ENCODE measurements around the gene HOXB5. TPM values are rescaled to one million over a fixed set of nuclear protein-coding genes. Genes with fewer than 3 reads are reported as not detected.

HOXB5 gene
- total RNA-seq, 1 donor from 2014 or later, result not detected

- Histone ChIP-seq H3K9ac (ENCODE audit: low read depth in 1 of 3, low read length in 3 of 3) (no peak overlapping the region), H3K4me3 (ENCODE audit: low read length in 3 of 3) (no peak overlapping the region), H3K27me3 (ENCODE audit: control insufficient read depth in 3 of 3, insufficient read depth in 3 of 3, low read length in 3 of 3) (peaks cover 95 to 99% (median 96%) of the 10 kb centered on the region in 3 donors), H3K4me1 (ENCODE audit: control insufficient read depth in 3 of 3, insufficient read depth in 3 of 3, low read length in 3 of 3) (peaks cover 11 to 18% (median 12%) of the 10 kb centered on the region in 3 donors), H3K27ac (ENCODE audit: low read depth, low read length) (no peak overlapping the region), H3K9me3 (ENCODE audit: control insufficient read depth in 3 of 3, low read length in 3 of 3) (no peaks in the 10 kb centered on the region), H3K36me3 (ENCODE audit: control insufficient read depth in 3 of 3, insufficient read depth in 3 of 3, low read length in 3 of 3) (no peaks in the 10 kb centered on the region)
Measured at GRCh38 chr17:48601539-48602425, 8.2 kb upstream of the HOXB5 start.

GRCh38 chr17:48601207-48601538, 7.6 kb upstream of the HOXB5 start:
- H3K9me3 ChIP-seq (ENCODE audit: control insufficient read depth in 3 of 3, low read length in 3 of 3), result no peaks in the 10 kb centered on the region
- no peaks in the 10 kb centered on the region for H3K36me3 ChIP-seq (ENCODE audit: control insufficient read depth in 3 of 3, insufficient read depth in 3 of 3, low read length in 3 of 3)
- peaks cover 95 to 99% (median 96%) of the 10 kb centered on the region in 3 donors for H3K27me3 ChIP-seq (ENCODE audit: control insufficient read depth in 3 of 3, insufficient read depth in 3 of 3, low read length in 3 of 3)
- peaks cover 12 to 18% (median 14%) of the 10 kb centered on the region in 3 donors for H3K4me1 ChIP-seq (ENCODE audit: control insufficient read depth in 3 of 3, insufficient read depth in 3 of 3, low read length in 3 of 3)
- H3K27ac ChIP-seq (ENCODE audit: low read depth, low read length), result no peak overlapping the region
- no peak overlapping the region for H3K4me3 ChIP-seq (ENCODE audit: low read length in 3 of 3)
- no peak overlapping the region for H3K9ac ChIP-seq (ENCODE audit: low read depth in 1 of 3, low read length in 3 of 3)

DNA sequence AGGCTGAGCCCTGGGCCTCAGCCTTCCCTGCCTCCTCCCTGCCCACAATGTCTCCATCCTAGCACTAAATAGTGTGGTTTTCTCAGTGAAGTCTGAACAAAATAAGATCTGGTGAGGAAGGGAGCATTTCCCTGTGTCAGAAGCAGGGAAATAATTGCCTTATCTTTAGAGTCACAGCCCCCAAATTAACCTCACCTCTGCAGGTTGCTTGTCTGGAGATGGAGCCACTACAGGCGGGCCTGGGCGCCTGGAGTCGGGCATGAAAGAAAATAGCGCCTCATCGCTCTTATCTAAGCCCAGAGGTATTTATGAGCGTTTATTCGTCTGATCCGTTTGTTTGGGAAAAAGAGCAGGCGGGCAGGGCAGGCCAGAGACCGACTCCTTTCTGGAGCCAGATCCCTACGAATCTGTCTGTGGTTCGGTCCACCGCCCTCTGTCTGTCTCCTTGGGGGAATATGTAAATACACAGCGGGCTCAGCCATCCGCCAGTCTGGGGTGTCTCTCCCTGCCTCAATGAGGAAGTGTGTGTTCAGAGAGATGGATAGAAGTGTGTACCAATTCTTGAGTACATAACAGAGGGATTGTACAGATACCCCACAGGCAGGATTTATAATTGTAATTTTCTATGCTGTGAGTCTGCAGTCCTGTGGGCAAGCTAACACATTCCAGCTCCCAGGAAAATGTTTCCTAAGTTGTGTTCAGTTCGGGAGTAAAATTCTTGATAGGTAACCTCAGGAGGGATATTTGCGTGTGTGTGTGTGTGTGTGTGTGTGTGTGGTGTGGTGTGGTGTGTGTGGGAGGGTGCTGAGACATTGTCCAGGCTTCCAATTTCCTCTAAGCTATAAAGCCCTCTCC, 6.9 kb upstream of the HOXB5 start:
- H3K27me3 ChIP-seq (ENCODE audit: control insufficient read depth in 3 of 3, insufficient read depth in 3 of 3, low read length in 3 of 3), result peaks cover 94 to 98% (median 96%) of the 10 kb centered on the region in 3 donors
- H3K27ac ChIP-seq (ENCODE audit: low read depth, low read length), result no peak overlapping the region
- no peak overlapping the region for H3K4me3 ChIP-seq (ENCODE audit: low read length in 3 of 3)

GRCh38 chr17:48599354-48599753, 5.8 kb upstream of the HOXB5 start:
- no peaks in the 10 kb centered on the region for H3K36me3 ChIP-seq (ENCODE audit: control insufficient read depth in 3 of 3, insufficient read depth in 3 of 3, low read length in 3 of 3)
- H3K27ac ChIP-seq (ENCODE audit: low read depth, low read length), result no peak overlapping the region
- H3K9ac ChIP-seq (ENCODE audit: low read depth in 1 of 3, low read length in 3 of 3), result no peak overlapping the region
- peaks cover 9 to 21% (median 16%) of the 10 kb centered on the region in 3 donors for H3K4me1 ChIP-seq (ENCODE audit: control insufficient read depth in 3 of 3, insufficient read depth in 3 of 3, low read length in 3 of 3)
- peaks cover 94 to 98% (median 98%) of the 10 kb centered on the region in 3 donors for H3K27me3 ChIP-seq (ENCODE audit: control insufficient read depth in 3 of 3, insufficient read depth in 3 of 3, low read length in 3 of 3)
- H3K9me3 ChIP-seq (ENCODE audit: control insufficient read depth in 3 of 3, low read length in 3 of 3), result no peaks in the 10 kb centered on the region
- H3K4me3 ChIP-seq (ENCODE audit: low read length in 3 of 3), result no peak overlapping the region

More for the DNA sequence above, 6.9 kb upstream of the HOXB5 start:
- Histone ChIP-seq H3K9me3 (ENCODE audit: control insufficient read depth in 3 of 3, low read length in 3 of 3) (no peaks in the 10 kb centered on the region), H3K9ac (ENCODE audit: low read depth in 1 of 3, low read length in 3 of 3) (no peak overlapping the region), H3K4me1 (ENCODE audit: control insufficient read depth in 3 of 3, insufficient read depth in 3 of 3, low read length in 3 of 3) (peaks cover 12 to 21% (median 15%) of the 10 kb centered on the region in 3 donors), H3K36me3 (ENCODE audit: control insufficient read depth in 3 of 3, insufficient read depth in 3 of 3, low read length in 3 of 3) (no peaks in the 10 kb centered on the region)

- Histone ChIP-seq H3K27me3 (ENCODE audit: control insufficient read depth in 3 of 3, insufficient read depth in 3 of 3, low read length in 3 of 3) (peaks cover 95 to 98% (median 97%) of the 10 kb centered on the region in 3 donors), H3K27ac (ENCODE audit: low read depth, low read length) (no peak overlapping the region), H3K4me1 (ENCODE audit: control insufficient read depth in 3 of 3, insufficient read depth in 3 of 3, low read length in 3 of 3) (peaks cover 9 to 23% (median 21%) of the 10 kb centered on the region in 3 donors), H3K9me3 (ENCODE audit: control insufficient read depth in 3 of 3, low read length in 3 of 3) (no peaks in the 10 kb centered on the region), H3K4me3 (ENCODE audit: low read length in 3 of 3) (peak overlapping the region in 1 of 3 donors; percentile 66), H3K36me3 (ENCODE audit: control insufficient read depth in 3 of 3, insufficient read depth in 3 of 3, low read length in 3 of 3) (no peaks in the 10 kb centered on the region), H3K9ac (ENCODE audit: low read depth in 1 of 3, low read length in 3 of 3) (no peak overlapping the region)
Measured at GRCh38 chr17:48598736-48599135, 5.2 kb upstream of the HOXB5 start.

DNA sequence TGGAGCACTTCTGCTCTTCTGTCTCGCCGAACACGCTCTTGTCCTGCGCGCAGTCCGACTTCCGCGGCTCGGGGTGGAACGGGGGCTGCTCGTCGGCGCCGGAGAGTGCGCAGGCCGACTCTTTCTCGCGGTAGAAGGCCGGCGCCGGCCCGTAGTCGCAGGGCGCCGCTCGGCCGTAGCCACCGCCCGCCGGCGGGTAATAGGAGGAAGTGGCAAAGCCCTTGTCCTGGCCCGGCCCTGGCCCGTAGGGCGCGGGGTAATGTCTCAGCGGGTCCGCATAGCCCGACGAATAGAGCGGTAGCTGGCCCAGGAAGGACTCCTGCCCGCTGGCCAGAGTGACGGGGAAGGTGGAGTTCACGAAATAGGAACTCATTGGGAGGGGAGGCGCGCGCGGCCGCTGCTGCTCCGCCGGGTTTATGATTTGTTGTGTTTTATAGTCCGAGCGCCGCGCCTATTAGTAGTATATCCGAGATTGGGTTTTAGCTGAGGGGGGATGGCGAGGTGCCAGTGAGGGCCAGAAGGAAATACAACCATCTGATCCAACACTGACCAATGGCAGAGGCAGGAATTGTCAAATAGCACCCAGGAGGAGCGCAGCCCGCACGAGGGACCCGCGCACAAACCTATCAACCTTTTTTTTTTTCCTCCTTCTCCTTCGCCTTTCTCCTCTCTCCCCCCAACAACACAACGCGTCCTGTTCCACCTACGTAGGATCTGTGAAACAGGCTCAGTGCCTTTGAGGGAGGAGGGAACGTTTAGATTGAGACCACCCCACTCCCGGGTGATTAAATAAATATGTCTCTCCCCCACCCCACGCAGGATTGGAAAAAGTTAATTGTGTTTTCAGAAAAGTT, 4.4 kb upstream of the HOXB5 start:
- Histone ChIP-seq H3K4me1 (ENCODE audit: control insufficient read depth in 3 of 3, insufficient read depth in 3 of 3, low read length in 3 of 3) (peaks cover 13 to 29% (median 27%) of the 10 kb centered on the region in 3 donors), H3K27me3 (ENCODE audit: control insufficient read depth in 3 of 3, insufficient read depth in 3 of 3, low read length in 3 of 3) (peaks cover 94 to 97% (median 95%) of the 10 kb centered on the region in 3 donors), H3K36me3 (ENCODE audit: control insufficient read depth in 3 of 3, insufficient read depth in 3 of 3, low read length in 3 of 3) (no peaks in the 10 kb centered on the region), H3K4me3 (ENCODE audit: low read length in 3 of 3) (peak overlapping the region; percentile 61 to 66 (median 63)), H3K27ac (ENCODE audit: low read depth, low read length) (no peak overlapping the region), H3K9ac (ENCODE audit: low read depth in 1 of 3, low read length in 3 of 3) (peak overlapping the region; percentile 50 to 68 (median 62)), H3K9me3 (ENCODE audit: control insufficient read depth in 3 of 3, low read length in 3 of 3) (no peaks in the 10 kb centered on the region)

DNA sequence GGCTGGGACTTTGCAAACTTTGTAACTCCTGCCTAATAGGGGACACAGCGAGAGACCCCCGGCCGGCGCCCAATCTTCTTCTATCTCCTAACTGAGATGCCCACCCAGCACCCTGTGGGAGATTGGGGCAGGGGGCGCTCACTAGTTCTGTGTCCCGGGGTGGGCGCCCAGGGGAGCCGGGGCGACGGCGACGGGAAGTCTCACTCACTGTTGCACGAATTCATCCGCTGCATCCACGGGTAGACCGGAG, 3.9 kb upstream of the HOXB5 start:
- Histone ChIP-seq H3K9me3 (ENCODE audit: control insufficient read depth in 3 of 3, low read length in 3 of 3) (no peaks in the 10 kb centered on the region), H3K27ac (ENCODE audit: low read depth, low read length) (no peak overlapping the region), H3K4me1 (ENCODE audit: control insufficient read depth in 3 of 3, insufficient read depth in 3 of 3, low read length in 3 of 3) (peaks cover 12 to 30% (median 28%) of the 10 kb centered on the region in 3 donors), H3K4me3 (ENCODE audit: low read length in 3 of 3) (peak overlapping the region; percentile 61 to 66 (median 63)), H3K27me3 (ENCODE audit: control insufficient read depth in 3 of 3, insufficient read depth in 3 of 3, low read length in 3 of 3) (peaks cover 89 to 94% (median 93%) of the 10 kb centered on the region in 3 donors), H3K9ac (ENCODE audit: low read depth in 1 of 3, low read length in 3 of 3) (peak overlapping the region; percentile 50 to 68 (median 62)), H3K36me3 (ENCODE audit: control insufficient read depth in 3 of 3, insufficient read depth in 3 of 3, low read length in 3 of 3) (no peaks in the 10 kb centered on the region)

DNA sequence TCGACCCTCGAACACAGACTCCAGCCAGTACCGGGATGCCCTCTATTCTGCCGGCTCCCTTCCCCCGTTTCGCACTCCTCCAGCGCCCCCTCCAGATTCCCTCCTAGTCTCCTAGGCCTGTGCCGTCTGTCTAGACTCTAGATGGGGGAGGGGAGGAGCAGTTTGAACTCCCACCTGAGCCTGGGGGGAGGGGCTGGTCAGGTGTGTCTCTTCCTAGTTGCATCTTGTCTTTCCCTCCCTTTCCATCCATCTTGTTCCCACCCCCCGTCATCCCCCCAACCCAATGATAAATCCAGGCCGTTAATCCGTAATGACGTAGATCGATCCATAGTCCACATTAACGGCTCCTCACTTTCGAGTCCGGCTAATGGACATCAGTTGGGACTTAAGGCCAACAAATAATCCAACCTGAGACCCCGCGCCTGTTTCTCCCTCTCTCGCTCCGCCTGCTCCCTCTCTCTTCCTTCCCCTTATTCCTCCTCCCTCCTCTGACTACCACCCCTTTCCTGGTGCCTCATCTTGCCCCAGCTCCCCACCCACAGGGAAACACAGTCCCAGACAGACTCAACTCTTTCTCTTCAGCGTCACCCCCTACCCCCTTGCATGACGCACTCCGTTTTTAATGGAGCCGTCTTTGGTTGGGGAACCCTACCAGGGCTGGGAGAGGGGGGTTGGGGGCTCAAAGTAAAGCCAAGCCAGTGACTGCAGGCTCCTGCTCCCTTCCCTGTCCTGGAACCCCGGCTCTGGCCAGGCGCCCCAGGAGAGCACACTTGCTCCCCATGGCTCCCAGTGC, 3.4 kb upstream of the HOXB5 start:
- Histone ChIP-seq H3K4me1 (ENCODE audit: control insufficient read depth in 3 of 3, insufficient read depth in 3 of 3, low read length in 3 of 3) (peaks cover 12 to 30% (median 28%) of the 10 kb centered on the region in 3 donors), H3K9me3 (ENCODE audit: control insufficient read depth in 3 of 3, low read length in 3 of 3) (no peaks in the 10 kb centered on the region), H3K4me3 (ENCODE audit: low read length in 3 of 3) (peak overlapping the region; percentile 35 to 66 (median 41)), H3K9ac (ENCODE audit: low read depth in 1 of 3, low read length in 3 of 3) (peak overlapping the region; percentile 50 to 62 (median 57)), H3K27ac (ENCODE audit: low read depth, low read length) (no peak overlapping the region), H3K27me3 (ENCODE audit: control insufficient read depth in 3 of 3, insufficient read depth in 3 of 3, low read length in 3 of 3) (peaks cover 87 to 95% (median 92%) of the 10 kb centered on the region in 3 donors), H3K36me3 (ENCODE audit: control insufficient read depth in 3 of 3, insufficient read depth in 3 of 3, low read length in 3 of 3) (no peaks in the 10 kb centered on the region)

Data from skeletal muscle tissue (tissue), 4 donors.